GM19351 (cell line): ENCODE measurements around the gene ZNF335.

ENCODE experiments used
- ATAC-seq: cut with Tn5 transposase; IDR thresholded peaks from one replicate; pipeline ENCODE4 v1.9.1; 2021; ENCODE audit warnings: mild to moderate bottlenecking, moderate library complexity; ENCODE audit not compliant: unreplicated experiment

ZNF335 gene

DNA sequence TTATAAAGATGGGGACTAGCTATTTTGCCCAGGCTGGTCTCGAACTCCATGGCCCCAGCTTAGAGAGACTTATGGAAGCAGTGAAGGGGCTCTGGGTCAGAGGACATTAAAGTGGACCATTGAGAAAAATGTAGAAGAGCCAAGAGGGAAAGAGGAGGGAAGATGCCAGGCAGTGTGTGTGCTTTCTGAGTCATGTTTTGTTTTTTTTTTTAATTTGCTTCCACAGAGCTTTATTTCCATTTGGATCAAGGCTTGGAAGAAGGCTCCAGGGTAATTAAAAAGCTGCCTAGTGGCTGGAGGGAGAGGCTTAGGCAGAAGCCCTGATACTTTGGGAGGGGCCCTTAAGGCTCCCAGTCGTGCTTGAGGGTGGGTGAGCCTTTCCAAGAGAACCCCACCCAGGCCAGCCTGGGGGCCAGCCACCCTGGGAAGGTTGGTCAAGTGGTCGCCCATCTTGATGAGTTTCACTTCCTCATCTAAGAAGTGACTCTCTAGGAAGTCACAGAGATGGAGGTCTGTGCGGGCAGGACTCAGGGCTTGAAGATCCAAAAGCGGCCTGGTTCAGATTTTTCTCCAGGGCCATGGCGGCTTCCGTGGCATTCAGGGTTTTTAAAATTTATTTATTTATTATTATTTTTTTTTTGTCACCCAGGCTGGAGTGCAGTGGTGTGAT, 3.0 kb upstream of the ZNF335 start:
- no peak for ATAC-seq

DNA sequence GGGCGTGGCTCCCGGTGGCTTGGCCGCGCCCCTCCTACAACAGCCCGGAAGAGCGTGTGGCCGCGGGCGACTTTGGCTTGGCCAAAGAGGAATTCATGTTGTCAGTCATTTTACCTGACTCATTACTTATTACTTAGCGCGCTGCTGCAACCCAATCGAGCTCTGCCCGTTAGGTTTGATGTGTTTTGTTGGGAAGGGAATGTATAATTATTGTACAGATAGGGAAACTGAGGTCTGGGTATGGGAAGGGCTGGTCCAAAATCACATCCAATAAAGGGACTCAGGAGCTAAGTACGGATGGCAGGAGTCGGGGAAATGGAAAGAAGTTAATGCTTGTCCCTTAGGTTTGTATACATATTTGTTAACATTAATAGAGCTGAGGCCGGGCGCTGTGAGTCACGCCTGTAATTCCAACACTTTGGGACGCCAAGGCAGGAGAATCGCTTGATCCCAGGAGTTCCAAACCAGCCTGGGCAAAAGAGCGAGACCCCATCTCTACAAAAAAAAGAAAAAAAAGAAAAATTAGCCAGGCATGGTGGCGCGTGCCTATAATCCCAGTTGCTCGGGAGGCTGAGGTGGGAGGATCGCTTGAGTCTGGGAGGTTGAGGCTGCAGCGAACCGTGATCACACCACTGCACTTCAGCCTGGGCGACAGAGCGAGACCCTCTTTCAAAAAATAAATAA, 639 bp upstream of the ZNF335 start:
- ATAC-seq: peak; percentile 79

DNA sequence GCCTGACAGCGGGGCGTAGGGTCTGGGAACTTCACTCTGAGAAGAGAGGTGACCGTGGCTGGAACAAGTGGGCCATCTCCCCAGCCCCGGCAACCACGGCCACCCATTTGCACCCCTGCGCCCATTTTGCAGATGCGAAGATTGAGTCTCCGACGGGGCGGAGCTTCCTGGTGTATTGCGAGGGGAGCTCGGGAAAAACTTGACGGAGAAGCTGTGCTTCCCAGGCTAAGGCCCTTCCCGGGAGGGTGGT, 653 bp downstream of the ZNF335 start:
- peak; percentile 42 for ATAC-seq

DNA sequence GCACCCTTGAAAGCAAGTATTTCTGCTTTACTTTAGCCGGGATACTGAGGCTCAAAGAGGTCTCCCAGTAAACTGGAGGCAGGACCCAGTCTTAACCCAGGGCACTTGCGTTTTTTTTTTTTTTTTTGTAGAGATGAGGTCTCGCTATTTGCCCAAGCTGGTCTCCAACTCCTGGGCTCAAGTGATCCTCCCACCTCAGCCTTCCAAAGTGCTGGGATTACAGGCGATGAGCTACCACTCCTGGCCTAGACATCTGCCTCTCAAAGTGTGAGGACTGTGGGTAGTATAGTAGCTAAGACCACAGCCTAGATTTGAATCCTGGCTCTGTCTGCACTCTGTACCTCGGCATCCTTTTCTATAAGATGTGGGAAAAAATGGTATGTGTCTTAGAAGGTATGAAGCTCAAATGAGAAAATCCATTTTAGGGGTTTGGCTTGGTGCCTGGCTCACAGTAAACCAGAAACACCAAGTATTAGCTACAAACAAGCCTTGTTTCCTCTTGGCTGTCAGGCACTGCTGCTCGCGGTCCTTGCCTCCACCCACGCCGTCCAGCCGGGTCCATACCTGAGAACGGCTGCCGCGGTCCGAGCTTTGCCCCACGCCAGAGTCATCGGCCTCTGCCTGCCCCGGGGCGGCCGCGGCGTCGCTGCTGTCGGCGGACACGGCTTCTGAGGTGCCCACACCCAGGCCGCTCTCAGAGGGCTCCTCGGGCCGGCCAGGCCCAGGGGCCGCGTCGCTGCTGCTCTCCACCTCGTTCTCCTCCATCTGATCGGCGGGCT, 1.2 kb downstream of the ZNF335 start:
- peak; percentile 4 for ATAC-seq

DNA sequence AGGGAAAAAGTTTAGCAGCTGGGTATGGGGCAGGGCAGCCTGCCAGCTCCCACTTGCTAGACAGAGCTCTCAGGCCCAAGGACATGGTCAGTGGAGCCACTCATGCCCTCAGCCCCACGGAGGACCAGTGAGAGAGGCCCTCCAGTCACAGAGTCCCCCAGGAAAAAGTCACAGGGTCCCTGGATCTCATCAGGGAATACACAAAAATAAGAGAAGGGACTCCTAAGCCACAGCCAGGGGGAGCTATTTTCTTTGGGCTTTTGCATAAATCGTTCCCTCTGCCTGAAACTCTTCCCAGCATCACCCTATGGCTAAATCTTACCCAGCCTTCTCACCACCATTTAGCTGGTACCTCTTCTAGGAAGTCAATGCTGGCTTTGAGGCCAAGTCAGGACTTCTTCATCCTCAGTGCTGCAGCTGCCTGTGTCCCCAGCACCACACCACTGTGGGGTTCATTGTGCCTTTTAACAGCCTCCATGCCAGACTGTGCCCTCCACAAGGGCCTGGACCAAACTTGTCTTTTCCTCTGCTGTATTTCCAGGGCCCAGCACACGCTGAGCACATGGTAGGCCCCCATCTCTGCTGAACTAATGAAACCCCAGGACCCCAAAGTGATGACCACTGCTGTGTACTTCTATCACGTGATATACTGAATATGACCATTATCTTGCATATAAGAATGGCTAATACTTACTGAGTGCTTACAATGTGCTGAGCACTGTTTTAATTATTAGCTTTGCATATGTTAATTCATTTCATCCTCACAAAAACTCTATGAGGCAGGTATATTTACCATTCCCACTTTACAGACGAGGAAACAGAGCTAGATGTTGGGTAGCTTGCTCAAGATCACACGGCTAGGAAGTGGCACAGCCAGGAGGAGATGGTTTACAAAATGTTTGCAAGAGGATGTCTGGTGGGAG, 2.0 kb downstream of the ZNF335 start:
- ATAC-seq: no peak

DNA sequence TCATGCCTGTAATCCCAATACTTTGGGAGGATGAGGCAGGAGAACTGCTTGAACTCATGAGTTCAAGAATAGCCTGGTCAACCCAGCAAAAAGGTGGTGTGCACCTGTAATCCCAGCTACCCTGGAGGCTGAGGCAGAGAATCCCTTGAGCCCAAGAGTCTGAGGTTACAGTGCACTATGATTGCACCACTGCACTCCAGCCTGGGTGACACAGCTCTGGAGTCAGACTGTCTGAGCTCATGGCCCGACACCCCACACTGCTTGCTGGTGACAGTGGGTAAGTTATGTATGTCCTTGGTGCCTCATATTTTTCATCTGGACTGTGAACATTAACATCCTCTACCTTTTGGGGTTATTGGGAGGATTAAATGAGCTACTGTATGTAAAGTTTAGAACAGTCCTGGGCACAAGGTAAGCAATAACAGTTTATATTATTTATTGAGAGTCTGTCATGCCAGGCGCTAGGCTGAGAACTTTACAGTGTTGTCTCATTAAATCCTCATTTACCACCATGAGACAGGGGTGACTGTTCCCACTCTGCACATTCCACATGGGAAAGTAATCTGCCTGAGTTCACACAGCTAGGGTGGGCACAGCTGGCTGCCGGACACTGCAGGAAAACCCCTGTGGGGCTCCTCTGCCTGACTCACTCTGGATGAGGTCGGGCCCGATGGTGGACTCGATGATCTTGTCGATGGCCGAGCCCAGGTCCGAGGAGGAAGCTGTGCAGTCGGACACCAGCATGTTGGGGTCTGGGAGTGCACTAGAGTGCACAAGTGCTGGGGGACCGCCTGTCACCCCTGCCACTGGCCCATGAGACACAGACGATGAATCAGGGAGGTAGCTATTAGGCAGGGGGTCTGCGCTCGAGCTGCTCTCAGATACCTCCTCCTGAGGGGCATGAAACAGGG, 2.9 kb downstream of the ZNF335 start:
- ATAC-seq: no peak

DNA sequence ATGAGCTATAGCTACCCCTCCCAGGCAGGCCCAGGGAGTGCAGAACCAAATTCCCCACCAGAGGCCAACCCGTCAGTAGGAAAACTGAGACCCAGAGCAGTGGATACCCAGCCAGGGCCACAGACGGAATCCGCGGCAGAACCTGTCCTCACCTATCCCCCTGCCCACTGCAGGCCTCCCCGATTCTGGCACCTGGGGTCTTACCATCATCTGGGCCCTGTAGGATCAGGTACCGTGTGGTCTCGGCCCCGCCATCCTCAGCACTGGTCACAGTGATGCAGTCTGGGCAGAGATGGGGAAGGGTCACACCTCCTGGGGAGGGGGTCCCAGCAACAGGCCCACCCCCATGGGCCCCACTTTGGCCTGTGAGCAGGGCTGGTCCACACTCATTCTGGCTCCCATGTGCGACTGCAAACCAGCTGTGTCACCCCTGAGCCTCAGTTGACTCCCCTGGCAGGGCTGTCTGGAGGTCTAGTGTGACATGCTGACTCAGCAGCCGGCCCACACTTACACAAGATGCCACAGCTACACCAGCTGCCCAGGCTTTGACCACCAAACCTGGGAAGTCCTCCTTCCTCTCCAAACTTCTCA, 3.8 kb downstream of the ZNF335 start:
- ATAC-seq: no peak

DNA sequence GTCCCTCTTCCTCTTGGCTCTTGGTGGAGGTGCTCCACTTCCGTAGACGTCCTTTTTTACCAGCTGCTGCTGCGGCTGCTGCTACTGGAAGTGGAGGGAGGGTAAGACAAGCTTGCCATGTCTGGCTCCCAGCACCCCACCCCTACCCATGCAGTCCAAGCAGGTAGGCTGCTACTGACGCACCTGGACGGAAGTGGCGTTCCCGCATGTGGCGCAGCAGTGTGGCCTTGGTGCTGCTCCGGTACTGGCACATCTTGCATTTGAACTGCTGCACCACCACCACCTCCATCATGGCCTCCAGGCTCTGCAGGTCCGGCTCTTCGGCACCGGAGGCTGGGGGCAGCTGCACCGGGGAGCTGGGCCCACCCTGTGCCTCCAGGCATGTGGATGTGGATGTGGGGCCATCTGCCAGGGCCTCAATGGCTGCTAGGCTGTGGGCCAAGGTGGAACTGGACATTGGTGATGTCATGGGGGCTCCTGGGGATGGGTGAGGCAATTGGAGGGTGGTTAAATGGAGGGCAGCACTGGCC, 4.4 kb downstream of the ZNF335 start:
- ATAC-seq: no peak

DNA sequence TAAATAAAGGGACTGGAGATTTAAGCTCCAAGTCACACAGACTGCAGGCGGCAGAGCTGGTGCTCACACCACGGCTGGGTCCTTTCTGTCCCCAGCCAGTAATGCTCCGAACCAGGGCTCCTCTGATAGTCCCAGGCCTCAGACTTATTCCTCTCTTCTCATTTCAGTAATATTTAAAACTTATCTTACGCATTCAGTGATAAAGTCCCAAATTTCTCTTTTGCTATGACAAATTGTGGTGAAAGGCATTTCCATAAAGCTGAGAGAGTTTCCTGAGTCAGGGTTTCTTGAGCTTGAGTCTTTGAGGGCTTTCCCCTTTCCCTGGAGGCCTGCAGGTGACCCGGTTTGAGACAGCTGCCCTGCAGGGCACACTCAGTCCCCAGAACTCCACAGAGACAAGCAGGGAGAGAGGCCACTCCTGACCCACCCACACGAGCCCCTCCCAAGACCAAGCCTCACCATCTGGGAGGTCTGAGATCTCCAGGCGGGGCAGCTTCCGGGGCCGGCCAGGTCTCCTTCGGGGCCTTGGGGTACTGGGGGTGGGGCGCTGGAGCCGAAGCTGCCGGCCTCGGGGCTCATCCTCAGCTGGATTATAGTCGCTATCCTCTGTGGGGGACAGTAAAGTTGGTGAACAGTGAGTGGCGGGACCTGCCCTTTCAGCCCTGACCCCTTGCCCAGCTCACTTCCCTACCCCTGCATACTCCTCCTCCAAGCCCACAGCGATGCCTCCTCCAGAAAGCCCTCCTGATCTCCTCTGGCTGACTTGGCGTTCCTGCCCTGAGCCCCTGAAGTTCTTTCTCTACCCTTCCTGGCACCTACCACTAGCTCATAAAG, 6.6 kb downstream of the ZNF335 start:
- no peak for ATAC-seq

DNA sequence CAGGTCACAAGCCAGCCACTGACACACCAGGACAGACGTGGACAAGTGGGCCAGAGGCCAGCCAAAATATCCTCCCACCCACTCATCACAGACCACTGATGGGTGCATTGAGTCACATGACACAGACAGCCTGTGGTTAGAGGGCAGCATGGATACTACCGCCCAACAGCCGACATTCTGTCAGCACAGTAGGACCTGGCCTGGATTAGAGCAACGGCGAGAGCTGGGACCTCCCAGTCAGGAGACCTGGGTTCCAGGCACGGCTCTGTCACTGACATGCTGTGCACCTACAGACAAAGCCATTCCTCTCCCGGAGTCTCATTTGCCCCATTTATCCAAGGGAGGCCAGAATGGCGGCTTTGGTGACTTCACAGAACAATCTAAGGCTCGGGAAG, 8.0 kb downstream of the ZNF335 start:
- ATAC-seq: no peak

DNA sequence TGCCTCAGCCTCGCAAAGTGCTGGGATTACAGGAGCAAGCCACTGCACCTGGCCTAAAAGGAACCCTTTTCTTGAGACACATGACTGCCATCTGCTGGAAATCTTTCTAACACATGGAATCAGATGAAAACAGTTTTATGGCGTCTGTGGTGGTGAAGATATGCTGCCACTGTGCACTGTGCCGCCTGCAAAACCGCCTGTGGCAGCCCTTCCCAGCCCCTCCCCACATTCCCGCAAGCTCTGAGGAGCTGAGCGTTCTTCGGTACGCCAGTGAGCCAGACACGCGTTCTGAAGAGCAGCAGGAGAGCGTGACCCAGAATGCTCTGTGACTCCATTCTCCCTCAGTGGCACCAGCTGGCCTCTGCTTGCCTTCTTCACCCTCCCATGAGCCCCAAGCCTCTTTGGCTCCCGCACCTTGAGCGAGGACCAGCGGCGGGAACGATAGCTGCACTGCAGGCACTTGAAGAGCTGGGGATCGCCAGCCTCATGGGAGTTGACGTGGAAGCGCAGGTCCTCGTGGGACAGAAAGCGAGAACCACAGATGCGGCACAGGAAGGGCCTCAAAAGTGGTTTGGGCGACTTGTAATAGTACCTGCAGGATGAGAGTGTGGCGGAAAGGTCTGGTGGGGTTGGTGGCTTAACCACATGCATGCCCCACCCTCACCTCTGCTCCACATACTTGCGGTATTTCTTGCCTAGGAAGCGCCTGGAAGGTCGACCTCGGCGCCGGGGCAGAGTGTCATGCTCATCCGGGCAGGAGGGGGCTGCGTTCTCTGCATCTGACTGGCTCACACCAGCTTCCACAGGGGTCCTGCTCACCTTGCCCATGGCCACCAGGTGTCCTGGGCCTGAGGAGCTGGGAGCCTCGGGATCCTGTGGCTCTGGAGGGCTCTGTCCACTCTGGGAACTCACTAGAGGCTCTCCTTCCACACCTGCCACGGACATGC, 8.7 kb downstream of the ZNF335 start:
- no peak for ATAC-seq

DNA sequence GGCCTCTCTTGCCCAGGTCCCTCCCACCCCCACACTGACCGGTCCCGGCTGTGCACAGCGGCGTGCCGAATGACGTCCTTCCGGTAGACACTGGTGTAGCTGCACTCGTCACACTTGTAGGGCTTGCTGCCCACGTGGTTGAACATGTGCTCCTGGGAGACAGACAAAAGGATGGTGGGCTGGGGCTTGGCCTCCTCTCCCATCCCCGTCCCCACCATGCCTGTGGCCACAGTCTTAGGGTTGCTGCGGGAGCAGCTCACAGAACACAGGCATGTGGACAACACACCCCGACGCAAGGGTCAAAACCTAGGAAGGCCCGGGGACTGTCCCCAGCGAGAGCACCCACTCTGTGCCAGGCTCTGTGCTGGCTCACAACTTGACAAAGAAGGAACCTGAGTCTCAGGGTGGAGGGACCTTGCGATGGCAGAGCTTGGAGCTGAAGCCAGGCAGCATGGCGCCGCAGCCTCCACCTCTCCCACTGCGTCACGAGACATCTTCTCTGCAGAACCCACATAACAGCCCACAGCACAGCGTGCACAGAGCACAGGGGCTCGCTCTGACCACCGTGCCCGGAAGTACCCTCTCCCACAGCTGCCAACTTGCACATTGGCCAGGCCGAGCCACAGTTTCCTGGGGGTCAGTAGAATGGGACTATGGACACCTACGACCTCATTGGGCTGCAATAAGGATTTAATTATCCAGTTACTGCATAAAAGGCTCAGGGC, 9.8 kb downstream of the ZNF335 start:
- no peak for ATAC-seq

DNA sequence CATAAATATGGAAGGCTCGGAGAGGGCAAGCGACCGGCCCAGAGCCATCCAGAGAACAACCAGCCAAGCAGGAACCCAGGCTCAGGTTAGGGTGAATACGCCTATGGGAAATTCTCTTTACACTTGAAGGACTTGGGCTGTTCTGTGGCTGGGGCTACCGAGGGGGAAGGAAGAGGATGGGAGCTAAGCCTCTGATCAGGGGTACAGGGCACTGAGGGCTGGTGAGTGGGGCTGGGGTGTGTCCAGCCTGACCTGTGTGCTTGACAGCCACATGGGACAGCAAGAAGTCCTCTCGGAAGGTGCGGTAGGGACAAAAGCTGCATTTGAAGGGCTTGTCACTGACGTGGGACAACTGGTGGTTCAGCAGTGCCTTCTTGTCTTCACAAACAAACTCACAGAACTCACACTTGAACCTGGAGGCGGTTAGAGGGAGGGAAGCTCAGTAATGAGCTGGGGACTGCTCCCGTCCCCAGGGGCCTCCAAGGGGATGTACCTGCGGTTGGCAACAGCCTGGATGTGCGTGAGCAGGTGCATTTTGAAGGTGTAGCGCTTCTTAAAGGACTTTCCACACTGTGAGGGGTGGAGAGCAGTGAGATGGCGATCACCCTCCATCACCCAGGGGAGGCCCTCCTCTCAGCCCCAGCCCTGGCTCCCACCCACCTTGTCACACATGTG, 11.9 kb downstream of the ZNF335 start:
- ATAC-seq: no peak

DNA sequence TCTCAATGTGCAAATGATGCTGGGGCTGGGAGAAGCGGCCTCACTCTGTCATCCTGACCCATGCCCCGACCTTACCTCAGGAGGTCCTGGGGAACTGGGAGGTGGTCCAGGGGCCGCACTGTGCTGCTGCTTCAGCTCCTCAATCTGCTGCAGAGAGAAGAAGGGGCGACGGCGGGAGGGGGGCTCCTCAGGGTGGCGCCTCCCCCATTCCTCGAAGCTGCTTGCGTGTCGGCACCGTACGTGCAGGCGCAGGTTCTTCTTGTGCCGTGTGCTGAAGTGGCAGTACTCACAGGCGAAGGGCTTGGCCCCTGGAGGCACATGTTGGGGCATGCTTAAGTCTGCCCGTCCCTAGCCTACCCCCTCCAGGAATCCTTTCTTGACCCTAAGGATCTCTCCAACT, 12.9 kb downstream of the ZNF335 start:
- no peak for ATAC-seq

DNA sequence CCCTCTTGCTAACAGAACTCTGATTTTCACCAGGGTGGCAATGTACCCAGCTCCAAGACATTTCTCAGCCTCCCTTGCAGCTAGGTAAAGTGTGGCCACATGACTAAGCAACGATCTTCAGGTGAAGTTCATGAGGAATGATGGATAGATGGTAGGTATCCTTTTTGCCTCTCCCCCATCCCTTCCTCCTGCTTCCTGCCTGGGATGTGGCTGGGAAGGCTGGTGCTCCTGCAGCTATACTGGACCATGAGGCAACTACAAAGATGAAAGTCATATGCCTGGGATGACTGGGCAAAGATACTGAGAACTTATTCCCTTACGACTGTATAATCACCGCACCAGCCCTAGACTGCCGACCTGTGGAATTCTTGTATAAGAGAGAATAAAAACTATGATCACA, 13.4 kb downstream of the ZNF335 start:
- no peak for ATAC-seq
